Naive thymus-derived CD4-positive, alpha-beta T cell (primary cell): ENCODE measurements around the gene TNNC2. TPM values are rescaled to one million over a fixed set of nuclear protein-coding genes. Genes with fewer than 3 reads are reported as not detected.

ENCODE experiments used
- ATAC-seq: fragments of 150-1000 bp; cut with Tn5 transposase; 2 replicates; pipeline ENCODE4 v1.10.0; 2021; ENCODE audit warnings: mild to moderate bottlenecking, moderate library complexity
- CTCF ChIA-PET: fragments of 350-600 bp; sonication (Branson Sonifier 250); formaldehyde crosslinking; loops from one replicate; lab custom pipeline; 2021; ENCODE audit warnings: antibody characterized with exemption; lab: Charles Lee
- POLR2A ChIA-PET: fragments of 350-600 bp; sonication (Branson Sonifier 250); formaldehyde crosslinking; loops from one replicate; lab custom pipeline; 2021; ENCODE audit warnings: antibody characterized with exemption, inconsistent platforms; lab: Charles Lee
- DNase-seq, 9 donors: peaks; one replicate each; pipeline versions ENCODE4 v3.0.0 to v3.0.0-alpha.2; 2020 to 2022; ENCODE audit warnings: mixed read lengths in 1 of 9
- H3K27ac ChIP-seq: one replicate; pipeline ENCODE4 v1.7.0; 2013; ENCODE audit warnings: mild to moderate bottlenecking, low read depth, low read length, moderate library complexity
- H3K27me3 ChIP-seq, 2 donors: one replicate each; pipeline ENCODE4 v1.7.0; 2013; ENCODE audit warnings: low read length in 2 of 2, mild to moderate bottlenecking in 2 of 2, moderate library complexity in 2 of 2; ENCODE audit not compliant: control insufficient read depth in 2 of 2, insufficient read depth in 2 of 2
- H3K36me3 ChIP-seq, 3 experiments: 1 replicate in 2 of 3; 2 replicates in 1 of 3; pipeline ENCODE4 v1.7.0; 2013; ENCODE audit warnings: low read length in 3 of 3, mild to moderate bottlenecking in 3 of 3, moderate library complexity in 1 of 3; ENCODE audit not compliant: insufficient read depth in 3 of 3, control insufficient read depth in 2 of 3
- H3K4me1 ChIP-seq, 2 donors: one replicate each; pipeline ENCODE4 v1.7.0; 2013; ENCODE audit warnings: low read length in 2 of 2, mild to moderate bottlenecking in 2 of 2, moderate library complexity in 1 of 2; ENCODE audit not compliant: control insufficient read depth in 2 of 2, insufficient read depth in 2 of 2
- H3K4me3 ChIP-seq: 2 replicates; pipeline ENCODE4 v1.7.0; 2013; ENCODE audit warnings: mild to moderate bottlenecking, low read length
- H3K9me3 ChIP-seq, 3 experiments: 1 replicate in 2 of 3; 2 replicates in 1 of 3; pipeline ENCODE4 v1.7.0; 2013; ENCODE audit warnings: low read length in 3 of 3; ENCODE audit not compliant: control insufficient read depth in 2 of 3
- H3K27ac Mint-ChIP-seq, 9 donors: one replicate each; pipeline ENCODE4 v1.8.0; 2020 to 2022; ENCODE audit warnings: mixed read lengths in 9 of 9, mild to moderate bottlenecking in 8 of 9, moderate library complexity in 5 of 9, inconsistent platforms in 2 of 9
- H3K27me3 Mint-ChIP-seq, 5 donors: one replicate each; pipeline ENCODE4 v1.8.0; 2021 to 2022; ENCODE audit warnings: mixed read lengths in 5 of 5, mild to moderate bottlenecking in 1 of 5
- H3K36me3 Mint-ChIP-seq, 5 donors: one replicate each; pipeline ENCODE4 v1.8.0; 2020 to 2022; ENCODE audit warnings: mixed read lengths in 5 of 5, mild to moderate bottlenecking in 3 of 5, inconsistent platforms in 1 of 5
- H3K4me1 Mint-ChIP-seq, 7 donors: one replicate each; pipeline ENCODE4 v1.8.0; 2020 to 2022; ENCODE audit warnings: mixed read lengths in 7 of 7, mild to moderate bottlenecking in 3 of 7, inconsistent platforms in 1 of 7
- H3K4me3 Mint-ChIP-seq, 10 donors: one replicate each; pipeline ENCODE4 v1.8.0; 2020 to 2022; ENCODE audit warnings: mild to moderate bottlenecking in 10 of 10, mixed read lengths in 10 of 10, moderate library complexity in 6 of 10, inconsistent platforms in 2 of 10
- H3K9me3 Mint-ChIP-seq, 11 donors: one replicate each; pipeline ENCODE4 v1.8.0; 2020 to 2022; ENCODE audit warnings: mixed read lengths in 11 of 11, mild to moderate bottlenecking in 4 of 11, inconsistent platforms in 1 of 11, moderate library complexity in 1 of 11
- intact Hi-C, 2 donors: fragments of 100-400 bp; cut with micrococcal nuclease; formaldehyde crosslinking; loops; one replicate each; pipeline ENCODE4 v1.15.1; 2023
- polyA plus RNA-seq, 2 donors: library from polyadenylated mRNA; unstranded; fragments of 300-500 nt; fragmentation: Illumina TruSeq; gene quantifications; one replicate each; pipeline ENCODE4 v1.2.3, GENCODE V29; 2021
- total RNA-seq, 6 experiments: library from RNA in 5 of 6; stranded (reverse) in 5 of 6; gene quantifications; 1 replicate in 5 of 6; 2 replicates in 1 of 6; pipeline ENCODE4 v1.2.3 and lab custom pipeline; 2021 to 2026

The TNNC2 gene
- total and polyA plus RNA-seq, 7 experiments from 2014 or later: 0.59 to 1.4 TPM; not detected in 5

GRCh38 chr20:45819466-45819865 lies 7.6 kb downstream of the TNNC2 start:
- Mint-ChIP-seq H3K36me3 (peaks cover 0 to 10% (median 0%) of the 10 kb centered on the region in 5 donors), H3K9me3 (no peaks in the 10 kb centered on the region), H3K4me3 (no peak overlapping the region), H3K4me1 (peaks cover 8 to 30% (median 15%) of the 10 kb centered on the region in 7 donors), H3K27ac (no peak overlapping the region), H3K27me3 (peaks cover 22 to 32% (median 30%) of the 10 kb centered on the region in 5 donors)
- Histone ChIP-seq H3K9me3 (no peaks in the 10 kb centered on the region), H3K27ac (no peak overlapping the region), H3K4me3 (no peak overlapping the region), H3K4me1 (peaks cover 0 to 7% of the 10 kb centered on the region in 2 donors), H3K36me3 (no peaks in the 10 kb centered on the region), H3K27me3 (peaks cover 3 to 10% of the 10 kb centered on the region in 2 donors)
- CTCF ChIA-PET: no interaction called here
- ATAC-seq: no peak
- POLR2A ChIA-PET: no interaction called here
- no peak for DNase-seq
- intact Hi-C loops: no loop called here

DNA sequence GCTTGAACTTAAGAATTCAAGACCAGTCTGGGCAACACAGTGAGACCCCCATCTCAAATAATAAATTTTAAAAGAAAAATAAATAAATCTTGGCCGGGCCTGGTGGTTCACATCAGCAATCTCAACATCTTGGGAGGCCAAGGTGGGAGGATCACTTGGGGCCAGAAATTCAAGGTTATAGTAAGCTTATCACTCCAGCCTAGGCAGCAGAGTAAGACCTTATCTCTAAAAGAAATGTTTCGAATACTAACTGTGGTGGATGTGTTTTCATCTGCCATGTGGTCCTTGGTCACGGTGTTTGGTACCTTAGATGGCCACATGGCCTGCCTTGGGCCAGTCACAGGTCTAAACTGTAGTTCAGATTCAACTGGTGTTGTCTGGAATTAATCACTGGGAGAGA lies 8.9 kb downstream of the TNNC2 start:
- H3K4me3 Mint-ChIP-seq: no peak overlapping the region
- peaks cover 0 to 30% (median 8%) of the 10 kb centered on the region in 7 donors for H3K4me1 Mint-ChIP-seq
- Histone ChIP-seq H3K36me3 (no peaks in the 10 kb centered on the region), H3K27me3 (peaks cover 0 to 1% of the 10 kb centered on the region in 2 donors), H3K4me1 (peaks cover 0 to 2% of the 10 kb centered on the region in 2 donors), H3K9me3 (no peaks in the 10 kb centered on the region), H3K27ac (no peak overlapping the region), H3K4me3 (no peak overlapping the region)
- peaks cover 10 to 20% (median 18%) of the 10 kb centered on the region in 5 donors for H3K27me3 Mint-ChIP-seq
- POLR2A ChIA-PET: interaction anchor here (1.3 kb wide), 1 partner anchor 15 kb away, joined by 3 read pairs; the partner anchor contains the start of gene SNX21
- no peak overlapping the region for H3K27ac Mint-ChIP-seq
- H3K9me3 Mint-ChIP-seq: no peaks in the 10 kb centered on the region
- intact Hi-C loops: no loop called here
- DNase-seq (no peak), ATAC-seq (no peak)
- CTCF ChIA-PET: no interaction called here
- peaks cover 0 to 17% (median 0%) of the 10 kb centered on the region in 5 donors for H3K36me3 Mint-ChIP-seq

DNA sequence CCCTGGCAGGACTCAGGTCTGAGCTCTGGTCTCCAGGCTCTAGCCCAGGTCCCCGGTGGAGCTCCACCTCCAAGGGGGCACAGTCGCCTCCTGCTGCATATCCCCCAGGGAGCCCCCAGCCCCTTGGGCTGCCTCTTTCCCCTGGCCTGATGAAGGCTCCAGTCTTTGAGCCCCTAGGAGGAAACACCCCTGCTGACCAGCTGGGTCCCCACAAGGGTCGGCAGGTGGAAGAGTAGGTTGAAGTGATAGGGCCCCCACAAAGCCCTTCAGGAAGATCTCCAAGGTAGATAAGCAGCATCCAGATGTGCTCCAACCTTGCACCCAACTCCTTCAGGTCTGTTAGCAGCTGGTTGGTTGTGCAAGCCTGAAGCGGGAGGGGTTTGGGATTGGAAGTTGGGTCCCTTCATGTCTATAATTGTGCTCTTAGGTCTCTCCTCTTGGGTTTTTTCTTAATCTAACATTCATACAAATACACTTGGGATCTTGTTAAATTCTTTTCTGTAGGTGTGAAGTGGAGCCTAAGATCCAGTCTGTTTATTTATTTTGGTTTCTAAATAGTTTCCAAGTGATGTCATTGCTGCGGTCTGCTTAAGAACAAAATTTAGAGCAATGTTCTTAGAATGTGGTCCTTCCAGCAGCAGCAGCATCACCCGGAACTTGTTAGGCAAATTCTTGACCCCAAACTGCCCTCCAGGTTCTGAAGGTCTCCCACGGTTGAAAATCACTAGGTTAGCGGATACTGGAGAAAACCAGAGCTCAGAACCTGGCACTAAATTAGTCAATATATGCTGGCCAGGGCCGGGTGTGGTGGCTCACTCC lies 9.5 kb downstream of the TNNC2 start:
- ATAC-seq (no peak), DNase-seq (no peak)
- POLR2A ChIA-PET: interaction anchor here (0.6 to 1.3 kb wide), 2 partner anchors 8 to 16 kb away, joined by 3 to 5 read pairs; partner anchors contain the start of gene SNX21
- Mint-ChIP-seq H3K4me1 (peaks cover 3 to 33% (median 10%) of the 10 kb centered on the region in 7 donors), H3K4me3 (no peak overlapping the region), H3K9me3 (no peaks in the 10 kb centered on the region), H3K27ac (no peak overlapping the region), H3K27me3 (peaks cover 7 to 15% (median 13%) of the 10 kb centered on the region in 5 donors), H3K36me3 (peaks cover 0 to 22% (median 0%) of the 10 kb centered on the region in 5 donors)
- Histone ChIP-seq H3K36me3 (no peaks in the 10 kb centered on the region), H3K4me1 (peaks cover 0 to 6% of the 10 kb centered on the region in 2 donors), H3K27ac (no peak overlapping the region), H3K27me3 (no peaks in the 10 kb centered on the region), H3K9me3 (no peaks in the 10 kb centered on the region), H3K4me3 (no peak overlapping the region)
- intact Hi-C loops: no loop called here
- CTCF ChIA-PET: no interaction called here

DNA sequence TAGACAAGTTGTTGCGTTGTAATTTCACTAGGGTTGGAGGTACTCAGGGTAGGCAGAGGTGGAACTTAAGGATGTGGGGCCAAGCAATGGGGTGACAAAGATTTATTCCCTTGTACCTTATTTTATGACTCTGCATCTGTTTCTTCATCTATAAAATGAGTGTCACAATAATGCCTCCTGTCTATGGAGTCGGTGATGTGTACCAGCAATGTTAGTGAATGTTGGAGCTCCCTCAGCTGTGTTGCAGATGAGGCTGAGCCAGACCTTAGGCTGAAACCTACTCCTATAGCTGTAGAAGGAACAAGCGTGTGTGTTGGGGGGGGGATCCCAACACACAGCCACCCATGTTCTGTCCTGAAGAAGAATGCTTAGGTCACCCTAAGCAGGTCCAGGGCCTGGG lies 10.2 kb downstream of the TNNC2 start:
- H3K9me3 Mint-ChIP-seq: no peaks in the 10 kb centered on the region
- H3K27me3 ChIP-seq: no peaks in the 10 kb centered on the region
- H3K9me3 ChIP-seq: no peaks in the 10 kb centered on the region
- ChIA-PET CTCF (no interaction called here), POLR2A (interaction anchor here (0.6 to 1.3 kb wide), 2 partner anchors 9 to 16 kb away, joined by 3 to 5 read pairs; partner anchors contain the start of gene SNX21)
- H3K27ac ChIP-seq: no peak overlapping the region
- DNase-seq: no peak
- H3K4me1 ChIP-seq: peaks cover 0 to 9% of the 10 kb centered on the region in 2 donors
- intact Hi-C loops: no loop called here
- peaks cover 3 to 35% (median 11%) of the 10 kb centered on the region in 7 donors for H3K4me1 Mint-ChIP-seq
- peaks cover 0 to 21% (median 0%) of the 10 kb centered on the region in 5 donors for H3K36me3 Mint-ChIP-seq
- no peak overlapping the region for H3K4me3 ChIP-seq
- H3K27ac Mint-ChIP-seq: no peak overlapping the region
- H3K4me3 Mint-ChIP-seq: no peak overlapping the region
- H3K36me3 ChIP-seq: no peaks in the 10 kb centered on the region
- peaks cover 1 to 9% (median 7%) of the 10 kb centered on the region in 5 donors for H3K27me3 Mint-ChIP-seq
- no peak for ATAC-seq

DNA sequence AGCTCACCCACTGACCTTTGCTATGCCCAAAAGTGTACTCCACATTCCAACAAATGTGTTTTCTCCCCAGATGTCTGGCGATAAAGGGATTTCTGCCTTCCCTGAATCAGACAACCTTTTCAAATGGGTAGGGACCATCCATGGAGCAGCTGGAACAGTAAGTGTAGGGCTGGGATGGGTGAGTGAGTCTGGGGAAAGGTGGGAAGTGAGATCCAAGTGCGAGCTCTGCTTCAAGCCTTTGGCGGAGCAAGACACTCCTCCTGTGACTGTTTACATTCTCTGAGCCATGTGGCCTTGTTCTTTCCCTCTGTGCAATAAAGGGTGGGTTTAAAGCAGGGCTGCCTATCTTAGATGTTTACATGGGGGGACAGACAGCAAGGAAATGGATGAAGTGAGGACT lies 12.8 kb downstream of the TNNC2 start:
- Histone ChIP-seq H3K9me3 (no peaks in the 10 kb centered on the region), H3K27me3 (no peaks in the 10 kb centered on the region), H3K4me3 (no peak overlapping the region), H3K27ac (no peak overlapping the region), H3K36me3 (peaks cover 0 to 22% (median 0%) of the 10 kb centered on the region in 3 experiments), H3K4me1 (peaks cover 0 to 12% of the 10 kb centered on the region in 2 donors)
- no peak for ATAC-seq
- no peak for DNase-seq
- intact Hi-C loops: loop anchor here in 1 of 2 donors (5.0 kb wide), 1 partner anchor 273 kb away; the partner anchor contains the start of gene NCOA5
- peaks cover 0 to under 1% (median 0%) of the 10 kb centered on the region in 5 donors for H3K27me3 Mint-ChIP-seq
- no peaks in the 10 kb centered on the region for H3K9me3 Mint-ChIP-seq
- H3K4me1 Mint-ChIP-seq: peaks cover 3 to 42% (median 16%) of the 10 kb centered on the region in 7 donors
- H3K4me3 Mint-ChIP-seq: peak overlapping the region in 1 of 10 donors; percentile 28
- H3K27ac Mint-ChIP-seq: no peak overlapping the region
- CTCF ChIA-PET: interaction anchor here (1.1 kb wide), 1 partner anchor 38 kb away, joined by 3 read pairs; no protein-coding TSS in a partner anchor
- H3K36me3 Mint-ChIP-seq: peaks cover 2 to 37% (median 12%) of the 10 kb centered on the region in 5 donors
- POLR2A ChIA-PET: no interaction called here

DNA sequence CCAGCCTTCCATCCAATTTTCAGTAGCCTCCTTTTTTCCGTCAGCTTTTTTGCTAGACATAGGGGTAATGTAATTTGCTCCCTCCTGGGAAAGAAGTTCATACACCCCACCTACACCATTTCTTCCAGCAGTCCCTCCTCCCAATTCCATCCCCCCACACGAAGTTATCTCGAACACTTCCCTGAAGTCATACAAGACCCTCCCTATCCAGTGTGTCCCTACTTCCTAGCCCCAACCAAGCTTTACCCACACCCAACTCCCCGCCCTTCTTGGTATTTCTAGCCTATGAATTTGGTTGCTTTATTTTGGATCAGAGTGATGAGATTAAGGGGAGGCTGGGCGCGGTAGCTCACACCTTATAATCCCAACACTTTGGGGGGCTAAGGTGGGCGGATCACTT lies 13.6 kb downstream of the TNNC2 start:
- intact Hi-C loops: loop anchor here (2.0 to 5.0 kb wide), 2 partner anchors 121 to 274 kb away; partner anchors contain the start of genes NCOA5 (in 1 of the 2) and PCIF1 (in 1 of the 2)
- peaks cover 5 to 39% (median 15%) of the 10 kb centered on the region in 5 donors for H3K36me3 Mint-ChIP-seq
- no peaks in the 10 kb centered on the region for H3K27me3 Mint-ChIP-seq
- CTCF ChIA-PET: interaction anchor here (0.7 kb wide), 1 partner anchor 8 kb away, joined by 3 read pairs; no protein-coding TSS in a partner anchor
- H3K9me3 ChIP-seq: no peaks in the 10 kb centered on the region
- POLR2A ChIA-PET: interaction anchor here (1.4 kb wide), 1 partner anchor 43 kb away, joined by 4 read pairs; no protein-coding TSS in a partner anchor
- ATAC-seq (no peak), DNase-seq (no peak)
- H3K27me3 ChIP-seq: no peaks in the 10 kb centered on the region
- H3K9me3 Mint-ChIP-seq: no peaks in the 10 kb centered on the region
- H3K27ac Mint-ChIP-seq: peak overlapping the region in 1 of 9 donors; percentile 87
- H3K4me1 Mint-ChIP-seq: peaks cover 3 to 42% (median 16%) of the 10 kb centered on the region in 7 donors
- H3K36me3 ChIP-seq: peaks cover 0 to 28% (median 0%) of the 10 kb centered on the region in 3 experiments
- H3K4me1 ChIP-seq: peaks cover 0 to 12% of the 10 kb centered on the region in 2 donors
- H3K27ac ChIP-seq: no peak overlapping the region
- H3K4me3 ChIP-seq: no peak overlapping the region
- peak overlapping the region; percentile 79 to 96 (median 84) for H3K4me3 Mint-ChIP-seq
